HCT116 (cell line): ENCODE data around the gene MYH11. TPM values are rescaled to one million over a fixed set of nuclear protein-coding genes. Genes with fewer than 3 reads are reported as not detected.

Source experiments
- ATAC-seq: fragments of 200-7000 bp; cut with Tn5 transposase; 2 replicates; pipeline ENCODE4 v1.9.1; 2020; ENCODE audit warnings: mild to moderate bottlenecking, moderate library complexity
- BruUV-seq: library from RNA; stranded (reverse); fragments of 400-500 nt; replicated peaks from 2 replicates; lab custom pipeline; 2021; lab: Mats Ljungman, UMichigan
- CTCF ChIA-PET: fragments of 300-600 bp; sonication (Branson Sonifier 250); formaldehyde crosslinking; loops from one replicate; lab custom pipeline; 2021; ENCODE audit warnings: antibody characterized with exemption; lab: Charles Lee
- POLR2A ChIA-PET: fragments of 300-600, 350-600 bp; sonication (Branson Sonifier 250); formaldehyde crosslinking; loops from one replicate; lab custom pipeline; 2021; ENCODE audit warnings: antibody characterized with exemption; lab: Charles Lee
- RAD21 ChIA-PET, 2 experiments: fragments of 300-600 bp; sonication (Branson Sonifier 250); formaldehyde crosslinking; loops; one replicate each; lab custom pipeline; 2023; ENCODE audit warnings: low total read pairs in 2 of 2; ENCODE audit not compliant: uncharacterized antibody in 2 of 2, unreplicated experiment in 2 of 2, low non-redundant PET in 1 of 2; lab: Charles Lee
- DNase-seq: peaks from one replicate; pipeline ENCODE4 v3.0.0-alpha.2; 2010; ENCODE audit warnings: low read depth, low spot score
- H2AFZ ChIP-seq: fragments of 200-600 bp; shearing (Covaris generic), sonication (generic); 2 replicates; pipeline ENCODE4 v1.6.1; 2017; ENCODE audit warnings: low read depth, mixed run types, mixed read lengths, antibody characterized with exemption, low read length; ENCODE audit not compliant: poor library complexity, severe bottlenecking
- H3K27ac ChIP-seq: 2 replicates; pipeline ENCODE4 v1.5.1; 2012; ENCODE audit warnings: low read depth, low read length
- H3K27me3 ChIP-seq: fragments of 200-600 bp; sonication (generic); 2 replicates; pipeline ENCODE4 v1.6.1; 2016; ENCODE audit warnings: mixed run types, low read length, mixed read lengths; ENCODE audit not compliant: insufficient read depth
- H3K36me3 ChIP-seq, 2 experiments: fragments of 200-500 bp in 1 of 2; fragments of 200-600 bp in 1 of 2; sonication (Bioruptor generic) in 1 of 2; sonication (generic) in 1 of 2; 2 replicates each; pipeline versions ENCODE4 v1.5.1 to v1.6.1; 2014 to 2016; ENCODE audit warnings: low read length in 2 of 2, inconsistent platforms in 1 of 2, mixed read lengths in 1 of 2, mixed run types in 1 of 2; ENCODE audit not compliant: insufficient read depth in 2 of 2, control insufficient read depth in 1 of 2
- H3K4me1 ChIP-seq, 2 experiments: fragments of 200-600 bp in 1 of 2; sonication (generic) in 1 of 2; 2 replicates each; pipeline versions ENCODE4 v1.5.1 to v1.6.1; 2012 to 2017; ENCODE audit warnings: low read length in 2 of 2, inconsistent platforms in 1 of 2, mild to moderate bottlenecking in 1 of 2, mixed read lengths in 1 of 2, mixed run types in 1 of 2, moderate library complexity in 1 of 2; ENCODE audit not compliant: insufficient read depth in 2 of 2, control insufficient read depth in 1 of 2
- H3K4me2 ChIP-seq: fragments of 200-600 bp; sonication (generic); 2 replicates; pipeline ENCODE4 v1.6.1; 2017; ENCODE audit warnings: mixed run types, low read length, mixed read lengths
- H3K4me3 ChIP-seq, 2 experiments: fragments of 200-600 bp in 1 of 2; sonication (generic) in 1 of 2; replicated peaks in 1 of 2; 2 replicates each; pipeline ENCODE4 v1.5.1; 2011 to 2016; ENCODE audit warnings: low read length in 2 of 2, control low read depth in 1 of 2, low read depth in 1 of 2, mild to moderate bottlenecking in 1 of 2, mixed read lengths in 1 of 2, mixed run types in 1 of 2
- H3K79me2 ChIP-seq: fragments of 200-600 bp; sonication (generic); 2 replicates; pipeline ENCODE4 v1.6.1; 2017; ENCODE audit warnings: mild to moderate bottlenecking, mixed run types, low read length, moderate library complexity, mixed read lengths; ENCODE audit not compliant: insufficient read depth
- H3K9ac ChIP-seq: fragments of 200-600 bp; sonication (generic); 2 replicates; pipeline ENCODE4 v1.6.1; 2016; ENCODE audit warnings: low read length, mixed read lengths
- H3K9me2 ChIP-seq: fragments of 200-600 bp; sonication (generic), shearing (Covaris generic); 2 replicates; pipeline ENCODE4 v1.6.1; 2017; ENCODE audit warnings: mixed run types, mild to moderate bottlenecking, moderate library complexity; ENCODE audit not compliant: insufficient read depth
- H3K9me3 ChIP-seq, 2 experiments: fragments of 200-500 bp in 1 of 2; fragments of 200-600 bp in 1 of 2; sonication (Bioruptor generic) in 1 of 2; sonication (generic) in 1 of 2; 2 replicates each; pipeline ENCODE4 v1.6.1; 2014 to 2017; ENCODE audit warnings: low read length in 2 of 2, mixed read lengths in 2 of 2, inconsistent platforms in 1 of 2, low read depth in 1 of 2, mild to moderate bottlenecking in 1 of 2, mixed run types in 1 of 2, moderate library complexity in 1 of 2; ENCODE audit not compliant: control insufficient read depth in 1 of 2, insufficient read depth in 1 of 2
- H4K20me1 ChIP-seq: fragments of 200-600 bp; sonication (generic), shearing (Covaris generic); 2 replicates; pipeline ENCODE4 v1.6.1; 2017; ENCODE audit warnings: mixed run types, mild to moderate bottlenecking, moderate library complexity; ENCODE audit not compliant: insufficient read depth
- CEBPB ChIP-seq: IDR thresholded peaks from 2 replicates; pipeline ENCODE4 v1.6.1; 2012; ENCODE audit warnings: low read depth
- EZH2 ChIP-seq: fragments of 200-600 bp; sonication (generic); IDR thresholded peaks from 2 replicates; pipeline ENCODE4 v1.6.1; 2017; ENCODE audit warnings: antibody characterized with exemption, mixed run types
- EZH2phosphoT487 ChIP-seq: fragments of 200-600 bp; IDR thresholded peaks from 2 replicates; pipeline ENCODE4 v1.6.1; 2018; ENCODE audit warnings: antibody characterized with exemption, borderline replicate concordance
- FOSL1 ChIP-seq: IDR thresholded peaks from 2 replicates; pipeline ENCODE4 v1.6.1; 2012; ENCODE audit warnings: low read depth
- JUND ChIP-seq: IDR thresholded peaks from 2 replicates; pipeline ENCODE4 v1.6.1; 2012
- SIN3A ChIP-seq: IDR thresholded peaks from 2 replicates; pipeline ENCODE4 v1.6.1; 2012; ENCODE audit warnings: low read depth
- TCF7L2 ChIP-seq: IDR thresholded peaks from 2 replicates; pipeline ENCODE4 v1.7.0; 2011; ENCODE audit warnings: borderline replicate concordance, inconsistent platforms; ENCODE audit not compliant: insufficient read depth, insufficient read length; ENCODE audit errors: extremely low read depth
- YY1 ChIP-seq: IDR thresholded peaks from 2 replicates; pipeline ENCODE4 v1.6.1; 2011; ENCODE audit warnings: low read length, low read depth, moderate library complexity, mild to moderate bottlenecking; ENCODE audit not compliant: insufficient replicate concordance; ENCODE audit errors: extremely low read depth
- ZFX ChIP-seq: fragments of 450-650 bp; IDR thresholded peaks from 2 replicates; pipeline ENCODE4 v1.6.1; 2017
- intact Hi-C: fragments of 100-400 bp; cut with micrococcal nuclease; formaldehyde crosslinking; loops from 2 replicates; pipeline ENCODE4 v1.10.0; 2022
- total RNA-seq: library from RNA; stranded (reverse); gene quantifications from one replicate; pipeline ENCODE4 v1.2.1, GENCODE V29; 2021; ENCODE audit not compliant: unreplicated experiment
- TF ChIP-seq, protein P1 (sequence below): IDR thresholded peaks from 2 replicates; pipeline ENCODE4 v1.6.1; 2012
- TF ChIP-seq, protein P2 (sequence below), 3 experiments: fragments of 200-600 bp in 1 of 3; sonication (generic) in 1 of 3; IDR thresholded peaks in 2 of 3; conservative IDR thresholded peaks in 1 of 3; 2 replicates each; pipeline ENCODE4 v1.5.1; 2012 to 2017; ENCODE audit warnings: low read depth in 2 of 3, low read length in 2 of 3, antibody characterized with exemption in 1 of 3, borderline replicate concordance in 1 of 3, control low read depth in 1 of 3, mild to moderate bottlenecking in 1 of 3, mixed read lengths in 1 of 3, mixed run types in 1 of 3, moderate library complexity in 1 of 3; ENCODE audit not compliant: insufficient read depth in 1 of 3

MYH11 gene
- total RNA-seq, 1 experiment from 2014 or later: 0.61 TPM

DNA sequence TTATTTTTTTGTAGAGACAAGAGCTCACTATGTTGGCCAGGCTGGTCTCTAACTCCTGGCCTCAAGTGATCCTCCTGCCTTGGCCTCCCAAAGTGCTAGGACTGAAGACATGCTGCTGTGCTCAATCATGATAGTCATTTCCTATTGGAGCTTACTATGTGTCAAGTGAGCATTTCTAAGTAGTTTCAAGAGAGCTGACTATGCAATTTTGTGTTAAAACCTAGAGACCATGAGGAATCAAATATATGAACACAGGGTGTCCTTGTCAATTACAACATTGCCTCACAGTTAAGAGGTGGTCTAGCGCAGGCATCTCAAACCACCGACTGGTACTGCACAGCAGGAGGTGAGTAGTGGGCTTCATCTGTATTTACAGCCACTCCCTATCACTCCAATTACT lies 37.8 kb downstream of the MYH11 start:
- CTCF ChIA-PET: interaction anchor here (1.1 kb wide), 1 partner anchor 41 kb away, joined by 4 read pairs; no protein-coding TSS in a partner anchor
- no peak for DNase-seq

DNA sequence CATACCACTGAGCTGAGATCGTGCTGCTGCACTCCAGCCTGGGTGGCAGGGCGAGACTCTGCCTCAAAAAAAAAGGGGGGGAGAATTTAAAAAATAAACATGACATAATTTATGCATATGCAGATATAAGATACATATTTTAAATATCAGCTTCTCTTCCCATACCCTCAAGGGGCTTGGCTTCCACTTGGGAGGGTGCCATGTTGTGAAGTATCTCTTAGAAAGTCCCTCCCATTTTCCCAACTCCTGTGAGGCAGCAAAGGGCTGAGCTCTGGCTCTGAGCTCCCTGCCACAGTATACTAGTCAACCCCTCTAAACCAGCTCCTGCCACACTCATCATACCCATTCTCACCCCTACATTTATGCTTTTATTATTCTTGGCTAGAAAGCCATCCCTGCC lies 39.4 kb downstream of the MYH11 start:
- no peak for TF ChIP-seq JUND
- no peak for TF ChIP-seq CEBPB
- no peak for TF ChIP-seq YY1
- TF ChIP-seq, protein P1, sequence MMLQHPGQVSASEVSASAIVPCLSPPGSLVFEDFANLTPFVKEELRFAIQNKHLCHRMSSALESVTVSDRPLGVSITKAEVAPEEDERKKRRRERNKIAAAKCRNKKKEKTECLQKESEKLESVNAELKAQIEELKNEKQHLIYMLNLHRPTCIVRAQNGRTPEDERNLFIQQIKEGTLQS: no peak
- no peak for TF ChIP-seq TCF7L2
- no peak for TF ChIP-seq ZFX
- TF ChIP-seq EZH2: no peak
- TF ChIP-seq SIN3A: no peak
- TF ChIP-seq EZH2phosphoT487: no peak
- TF ChIP-seq, protein P2, sequence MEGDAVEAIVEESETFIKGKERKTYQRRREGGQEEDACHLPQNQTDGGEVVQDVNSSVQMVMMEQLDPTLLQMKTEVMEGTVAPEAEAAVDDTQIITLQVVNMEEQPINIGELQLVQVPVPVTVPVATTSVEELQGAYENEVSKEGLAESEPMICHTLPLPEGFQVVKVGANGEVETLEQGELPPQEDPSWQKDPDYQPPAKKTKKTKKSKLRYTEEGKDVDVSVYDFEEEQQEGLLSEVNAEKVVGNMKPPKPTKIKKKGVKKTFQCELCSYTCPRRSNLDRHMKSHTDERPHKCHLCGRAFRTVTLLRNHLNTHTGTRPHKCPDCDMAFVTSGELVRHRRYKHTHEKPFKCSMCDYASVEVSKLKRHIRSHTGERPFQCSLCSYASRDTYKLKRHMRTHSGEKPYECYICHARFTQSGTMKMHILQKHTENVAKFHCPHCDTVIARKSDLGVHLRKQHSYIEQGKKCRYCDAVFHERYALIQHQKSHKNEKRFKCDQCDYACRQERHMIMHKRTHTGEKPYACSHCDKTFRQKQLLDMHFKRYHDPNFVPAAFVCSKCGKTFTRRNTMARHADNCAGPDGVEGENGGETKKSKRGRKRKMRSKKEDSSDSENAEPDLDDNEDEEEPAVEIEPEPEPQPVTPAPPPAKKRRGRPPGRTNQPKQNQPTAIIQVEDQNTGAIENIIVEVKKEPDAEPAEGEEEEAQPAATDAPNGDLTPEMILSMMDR (IDR thresholded peaks at IDR 0.05 in 2 of 3, conservative IDR thresholded peaks at IDR 0.05 in 1 of 3; ENCODE audit: borderline replicate concordance in 1 of 3, insufficient read depth in 1 of 3, low read depth in 2 of 3, low read length in 2 of 3): no peak
- TF ChIP-seq, all 23 proteins: peak for 0
- intact Hi-C loops: no loop called here
- H4K20me1 ChIP-seq: no peaks in the 10 kb centered on the region
- no peaks in the 10 kb centered on the region for H3K36me3 ChIP-seq
- H3K4me1 ChIP-seq: no peaks in the 10 kb centered on the region
- RAD21 ChIA-PET: no interaction called here
- H3K4me2 ChIP-seq: no peak overlapping the region
- H3K79me2 ChIP-seq: no peaks in the 10 kb centered on the region
- no peak overlapping the region for H2AFZ ChIP-seq
- ATAC-seq (no peak), DNase-seq (no peak)
- H3K27me3 ChIP-seq: no peaks in the 10 kb centered on the region
- H3K9me2 ChIP-seq: no peaks in the 10 kb centered on the region
- no peak overlapping the region for H3K27ac ChIP-seq
- CTCF ChIA-PET: no interaction called here
- no peak overlapping the region for H3K9ac ChIP-seq
- peaks cover 8 to 10% of the 10 kb centered on the region in 2 experiments; a peak in 3 of 4 replicates for H3K9me3 ChIP-seq
- no peak overlapping the region for H3K4me3 ChIP-seq
- BruUV-seq: no TSS peak
- POLR2A ChIA-PET: no interaction called here

More for the DNA sequence above, 37.8 kb downstream of the MYH11 start:
- Histone ChIP-seq H3K9me3 (peaks cover 8 to 10% of the 10 kb centered on the region in 2 experiments; a peak in 3 of 4 replicates), H3K79me2 (no peaks in the 10 kb centered on the region), H3K4me2 (no peak overlapping the region), H3K4me3 (no peak overlapping the region), H3K27me3 (no peaks in the 10 kb centered on the region), H3K4me1 (no peaks in the 10 kb centered on the region), H2AFZ (no peak overlapping the region), H3K27ac (no peak overlapping the region), H4K20me1 (no peaks in the 10 kb centered on the region), H3K9ac (no peak overlapping the region), H3K9me2 (no peaks in the 10 kb centered on the region), H3K36me3 (no peaks in the 10 kb centered on the region)
- no TSS peak for BruUV-seq
- no peak for ATAC-seq
- TF ChIP-seq FOSL1: no peak
- POLR2A ChIA-PET: no interaction called here
- intact Hi-C loops: no loop called here
- RAD21 ChIA-PET: no interaction called here
